GM12891 (cell line): ENCODE results near the gene PPP2R5B.

Experiments used
- PAX5 ChIP-seq: IDR thresholded peaks from 2 replicates; pipeline ENCODE4 v1.6.1; 2011; ENCODE audit warnings: low read length, moderate library complexity, mild to moderate bottlenecking; ENCODE audit not compliant: insufficient read depth, severe bottlenecking
- POLR2A ChIP-seq: IDR thresholded peaks from 2 replicates; pipeline ENCODE4 v1.6.1; 2011; ENCODE audit warnings: low read depth, low read length, control low read depth
- POLR2AphosphoS5 ChIP-seq: IDR thresholded peaks from 2 replicates; pipeline ENCODE4 v1.6.1; 2011; ENCODE audit warnings: low read depth, low read length, control low read depth
- POU2F2 ChIP-seq: IDR thresholded peaks from 2 replicates; pipeline ENCODE4 v1.6.1; 2011; ENCODE audit warnings: low read depth, mild to moderate bottlenecking, control low read depth, low read length, moderate library complexity
- SPI1 ChIP-seq: IDR thresholded peaks from 2 replicates; pipeline ENCODE4 v1.6.1; 2011; ENCODE audit warnings: low read depth, low read length, control low read depth
- TAF1 ChIP-seq: IDR thresholded peaks from 2 replicates; pipeline ENCODE4 v1.6.1; 2011; ENCODE audit warnings: low read depth, low read length, control low read depth

- TF ChIP-seq POLR2A: peak; percentile 99
- peak; percentile 98 for TF ChIP-seq TAF1
- peak; percentile 99 for TF ChIP-seq POLR2AphosphoS5
- no peak for TF ChIP-seq SPI1
- TF ChIP-seq PAX5: peak; percentile 51
- peak; percentile 95 for TF ChIP-seq POU2F2
These were observed 45.8 kb upstream of the PPP2R5B start, which contains the start of gene EHD1 for GRCh38 chr11:64878494-64879243.
